ENCODE results near the gene MICU2. TPM values are rescaled to one million over a fixed set of nuclear protein-coding genes. Genes with fewer than 3 reads are reported as not detected.
"Not testable (repeated sequence)": the region's sequence is repeated elsewhere in the genome, so short reads cannot be mapped to it uniquely, and the experiment has no call there.

Gene MICU2
- total and polyA plus RNA-seq, 2 of the 13 experiments (the other 11 are each of a cell fraction or from before 2014, with no cell fraction given) = 31.7 to 42.4 TPM

- TF ChIP-seq, protein P1, sequence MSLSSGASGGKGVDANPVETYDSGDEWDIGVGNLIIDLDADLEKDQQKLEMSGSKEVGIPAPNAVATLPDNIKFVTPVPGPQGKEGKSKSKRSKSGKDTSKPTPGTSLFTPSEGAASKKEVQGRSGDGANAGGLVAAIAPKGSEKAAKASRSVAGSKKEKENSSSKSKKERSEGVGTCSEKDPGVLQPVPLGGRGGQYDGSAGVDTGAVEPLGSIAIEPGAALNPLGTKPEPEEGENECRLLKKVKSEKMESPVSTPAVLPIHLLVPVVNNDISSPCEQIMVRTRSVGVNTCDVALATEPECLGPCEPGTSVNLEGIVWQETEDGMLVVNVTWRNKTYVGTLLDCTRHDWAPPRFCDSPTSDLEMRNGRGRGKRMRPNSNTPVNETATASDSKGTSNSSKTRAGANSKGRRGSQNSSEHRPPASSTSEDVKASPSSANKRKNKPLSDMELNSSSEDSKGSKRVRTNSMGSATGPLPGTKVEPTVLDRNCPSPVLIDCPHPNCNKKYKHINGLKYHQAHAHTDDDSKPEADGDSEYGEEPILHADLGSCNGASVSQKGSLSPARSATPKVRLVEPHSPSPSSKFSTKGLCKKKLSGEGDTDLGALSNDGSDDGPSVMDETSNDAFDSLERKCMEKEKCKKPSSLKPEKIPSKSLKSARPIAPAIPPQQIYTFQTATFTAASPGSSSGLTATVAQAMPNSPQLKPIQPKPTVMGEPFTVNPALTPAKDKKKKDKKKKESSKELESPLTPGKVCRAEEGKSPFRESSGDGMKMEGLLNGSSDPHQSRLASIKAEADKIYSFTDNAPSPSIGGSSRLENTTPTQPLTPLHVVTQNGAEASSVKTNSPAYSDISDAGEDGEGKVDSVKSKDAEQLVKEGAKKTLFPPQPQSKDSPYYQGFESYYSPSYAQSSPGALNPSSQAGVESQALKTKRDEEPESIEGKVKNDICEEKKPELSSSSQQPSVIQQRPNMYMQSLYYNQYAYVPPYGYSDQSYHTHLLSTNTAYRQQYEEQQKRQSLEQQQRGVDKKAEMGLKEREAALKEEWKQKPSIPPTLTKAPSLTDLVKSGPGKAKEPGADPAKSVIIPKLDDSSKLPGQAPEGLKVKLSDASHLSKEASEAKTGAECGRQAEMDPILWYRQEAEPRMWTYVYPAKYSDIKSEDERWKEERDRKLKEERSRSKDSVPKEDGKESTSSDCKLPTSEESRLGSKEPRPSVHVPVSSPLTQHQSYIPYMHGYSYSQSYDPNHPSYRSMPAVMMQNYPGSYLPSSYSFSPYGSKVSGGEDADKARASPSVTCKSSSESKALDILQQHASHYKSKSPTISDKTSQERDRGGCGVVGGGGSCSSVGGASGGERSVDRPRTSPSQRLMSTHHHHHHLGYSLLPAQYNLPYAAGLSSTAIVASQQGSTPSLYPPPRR (CRISPR knock-in tag; IDR thresholded peaks at IDR 0.05; ENCODE audit: borderline replicate concordance) = no peak
- TF ChIP-seq ZNF367 (CRISPR knock-in tag; IDR thresholded peaks at IDR 0.05; ENCODE audit: borderline replicate concordance) = no peak
- TF ChIP-seq, protein P2, sequence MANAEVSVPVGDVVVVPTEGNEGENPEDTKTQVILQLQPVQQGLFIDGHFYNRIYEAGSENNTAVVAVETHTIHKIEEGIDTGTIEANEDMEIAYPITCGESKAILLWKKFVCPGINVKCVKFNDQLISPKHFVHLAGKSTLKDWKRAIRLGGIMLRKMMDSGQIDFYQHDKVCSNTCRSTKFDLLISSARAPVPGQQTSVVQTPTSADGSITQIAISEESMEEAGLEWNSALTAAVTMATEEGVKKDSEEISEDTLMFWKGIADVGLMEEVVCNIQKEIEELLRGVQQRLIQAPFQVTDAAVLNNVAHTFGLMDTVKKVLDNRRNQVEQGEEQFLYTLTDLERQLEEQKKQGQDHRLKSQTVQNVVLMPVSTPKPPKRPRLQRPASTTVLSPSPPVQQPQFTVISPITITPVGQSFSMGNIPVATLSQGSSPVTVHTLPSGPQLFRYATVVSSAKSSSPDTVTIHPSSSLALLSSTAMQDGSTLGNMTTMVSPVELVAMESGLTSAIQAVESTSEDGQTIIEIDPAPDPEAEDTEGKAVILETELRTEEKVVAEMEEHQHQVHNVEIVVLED (CRISPR knock-in tag; IDR thresholded peaks at IDR 0.05; ENCODE audit: borderline replicate concordance) = no peak
Measured at GRCh38 chr13:21590231-21590630, 13.7 kb downstream of the MICU2 start (continued).

GRCh38 chr13:21589510-21589909 is 14.5 kb downstream of the MICU2 start:
- WGBS (ENCODE audit: low lambda C conversion rate) = 93% methylated on average over 6 of the region's 6 CpGs
- BruUV-seq (replicated peaks); FAIRE-seq; intact Hi-C loops (cut with micrococcal nuclease; ENCODE audit: unreplicated experiment); CTCF ChIA-PET (ENCODE audit: low intra/inter-chr PET ratio, low total read pairs); in situ Hi-C loops (cut with HindIII; ENCODE audit: extremely low pct_ligation_motif_present, low pct_unique_long_range_greater_than_20kb); H3K27ac ChIP-seq (ENCODE audit: extremely low read length, insufficient read depth, low read length); DNase-seq (ENCODE audit: low spot score); H4K20me1 ChIP-seq (ENCODE audit: insufficient read depth, low read length); ATAC-seq; H3K27me3 ChIP-seq (ENCODE audit: control insufficient read depth in 1 of 2, insufficient read depth in 2 of 2, low read length in 2 of 2); H2AFZ ChIP-seq (ENCODE audit: low read length); H3K4me2 ChIP-seq (ENCODE audit: low read depth, low read length); H3K4me3 ChIP-seq (replicated peaks in 1 of 3; ENCODE audit: insufficient read depth in 1 of 3, low read depth in 2 of 3, low read length in 3 of 3); H3K36me3 ChIP-seq (replicated peaks in 1 of 2; ENCODE audit: control insufficient read depth in 1 of 2, insufficient read depth in 2 of 2, low read length in 2 of 2); H3K9ac ChIP-seq (ENCODE audit: insufficient read depth, low read depth, low read length); H3K9me3 ChIP-seq (ENCODE audit: low read length): not testable (repeated sequence)
- peaks cover 10% of the 10 kb centered on the region for H3K4me1 ChIP-seq (ENCODE audit: insufficient read depth, low read length)
- H3K79me2 ChIP-seq (ENCODE audit: insufficient read depth, low read length) = peaks cover 40% of the 10 kb centered on the region
- POLR2A ChIA-PET = interaction anchor here (2.0 kb wide), 1 partner anchor 14 kb away, joined by 7 read pairs; the partner anchor contains the start of gene MICU2

- H2AFZ ChIP-seq (ENCODE audit: low read length); H3K9me3 ChIP-seq (ENCODE audit: low read length); H4K20me1 ChIP-seq (ENCODE audit: insufficient read depth, low read length); BruUV-seq (replicated peaks); H3K36me3 ChIP-seq (replicated peaks in 1 of 2; ENCODE audit: control insufficient read depth in 1 of 2, insufficient read depth in 2 of 2, low read length in 2 of 2); H3K4me3 ChIP-seq (replicated peaks in 1 of 3; ENCODE audit: insufficient read depth in 1 of 3, low read depth in 2 of 3, low read length in 3 of 3); H3K27me3 ChIP-seq (ENCODE audit: control insufficient read depth in 1 of 2, insufficient read depth in 2 of 2, low read length in 2 of 2); H3K4me2 ChIP-seq (ENCODE audit: low read depth, low read length); CTCF ChIA-PET (ENCODE audit: low intra/inter-chr PET ratio, low total read pairs); H3K27ac ChIP-seq (ENCODE audit: extremely low read length, insufficient read depth, low read length); DNase-seq (ENCODE audit: low spot score); intact Hi-C loops (cut with micrococcal nuclease; ENCODE audit: unreplicated experiment); ATAC-seq; in situ Hi-C loops (cut with HindIII; ENCODE audit: extremely low pct_ligation_motif_present, low pct_unique_long_range_greater_than_20kb); H3K9ac ChIP-seq (ENCODE audit: insufficient read depth, low read depth, low read length); FAIRE-seq: not testable (repeated sequence)
- peaks cover 41% of the 10 kb centered on the region for H3K79me2 ChIP-seq (ENCODE audit: insufficient read depth, low read length)
- H3K4me1 ChIP-seq (ENCODE audit: insufficient read depth, low read length) = peaks cover 15% of the 10 kb centered on the region
- POLR2A ChIA-PET = interaction anchor here (2.0 kb wide), 1 partner anchor 15 kb away, joined by 7 read pairs; the partner anchor contains the start of gene MICU2
- WGBS (ENCODE audit: low lambda C conversion rate) = 100% methylated on average over 5 of the region's 5 CpGs
Measured at GRCh38 chr13:21588411-21588810, 15.6 kb downstream of the MICU2 start.

Data from HepG2 (cell line).